HepG2 (cell line): ENCODE measurements around the gene FSD2. TPM values are rescaled to one million over a fixed set of nuclear protein-coding genes. Genes with fewer than 3 reads are reported as not detected.

Experiments
- ATAC-seq: fragments of 200-7000 bp; cut with Tn5 transposase; 3 replicates; pipeline ENCODE4 v1.9.1; 2020; ENCODE audit warnings: mild to moderate bottlenecking, moderate library complexity
- BruUV-seq: library from RNA; stranded (reverse); fragments of 400-500 nt; replicated peaks from 2 replicates; lab custom pipeline; 2021; lab: Mats Ljungman, UMichigan
- CTCF ChIA-PET: fragments of 300-600 bp; formaldehyde crosslinking; extraction: SDS; loops from one replicate; lab custom pipeline; 2021; ENCODE audit warnings: low total read pairs, inconsistent platforms, low intra/inter-chr PET ratio; lab: Yijun Ruan, JAX
- POLR2A ChIA-PET: fragments of 350-600 bp; sonication (Branson Sonifier 250); formaldehyde crosslinking; loops from one replicate; lab custom pipeline; 2020; ENCODE audit warnings: antibody characterized with exemption, inconsistent platforms; lab: Yijun Ruan, JAX
- DNase-seq: peaks from one replicate; pipeline ENCODE4 v3.0.0-alpha.2; 2015; ENCODE audit warnings: low spot score
- FAIRE-seq: peaks from 3 replicates; lab custom pipeline; 2011; peaks lifted over from hg19 to GRCh38; lab: Jason Lieb, UNC
- H2AFZ ChIP-seq: one replicate; pipeline ENCODE4 v1.6.1; 2011; ENCODE audit warnings: low read length, inconsistent platforms
- H3K27ac ChIP-seq: fragments of 300-600 bp; 3 replicates; pipeline ENCODE4 v1.8.0; 2011; ENCODE audit warnings: mixed run types, mild to moderate bottlenecking, mixed read lengths, low read length, inconsistent platforms; ENCODE audit not compliant: insufficient read depth; ENCODE audit errors: extremely low read length
- H3K27me3 ChIP-seq, 2 experiments: fragments of 200-600 bp in 1 of 2; 2 replicates in 1 of 2; 3 replicates in 1 of 2; pipeline versions ENCODE4 v1.6.0 to v1.8.0; 2011; ENCODE audit warnings: low read length in 2 of 2, mild to moderate bottlenecking in 2 of 2, moderate library complexity in 2 of 2, inconsistent platforms in 1 of 2; ENCODE audit not compliant: insufficient read depth in 2 of 2, control insufficient read depth in 1 of 2
- H3K36me3 ChIP-seq, 2 experiments: fragments of 200-600 bp in 1 of 2; replicated peaks in 1 of 2; 2 replicates in 1 of 2; 3 replicates in 1 of 2; pipeline versions ENCODE4 v1.5.1 to v1.8.0; 2011; ENCODE audit warnings: low read length in 2 of 2, inconsistent platforms in 1 of 2; ENCODE audit not compliant: insufficient read depth in 2 of 2, control insufficient read depth in 1 of 2
- H3K4me1 ChIP-seq: 2 replicates; pipeline ENCODE4 v1.5.1; 2012; ENCODE audit warnings: low read length, inconsistent platforms; ENCODE audit not compliant: insufficient read depth
- H3K4me2 ChIP-seq: 2 replicates; pipeline ENCODE4 v1.6.0; 2011; ENCODE audit warnings: low read depth, low read length, inconsistent platforms
- H3K4me3 ChIP-seq, 3 experiments: fragments of 200-600 bp in 1 of 3; sonication (generic), shearing (Covaris generic) in 1 of 3; replicated peaks in 1 of 3; 2 replicates each; pipeline ENCODE4 v1.5.1; 2011 to 2016; ENCODE audit warnings: low read length in 3 of 3, inconsistent platforms in 2 of 3, low read depth in 2 of 3, mild to moderate bottlenecking in 2 of 3, control low read depth in 1 of 3, mixed read lengths in 1 of 3; ENCODE audit not compliant: insufficient read depth in 1 of 3
- H3K79me2 ChIP-seq: one replicate; pipeline ENCODE4 v1.6.1; 2011; ENCODE audit warnings: low read length, inconsistent platforms; ENCODE audit not compliant: insufficient read depth
- H3K9ac ChIP-seq: 2 replicates; pipeline ENCODE4 v1.6.0; 2011; ENCODE audit warnings: mild to moderate bottlenecking, low read depth, low read length, inconsistent platforms; ENCODE audit not compliant: insufficient read depth
- H3K9me3 ChIP-seq: 2 replicates; pipeline ENCODE4 v1.5.1; 2012; ENCODE audit warnings: mild to moderate bottlenecking, low read length
- H4K20me1 ChIP-seq: 2 replicates; pipeline ENCODE4 v1.6.0; 2011; ENCODE audit warnings: inconsistent platforms, mild to moderate bottlenecking, low read length, moderate library complexity; ENCODE audit not compliant: insufficient read depth
- BRD4 ChIP-seq: sonication (generic); formaldehyde crosslinking; IDR thresholded peaks from 2 replicates; pipeline ENCODE4 v1.4.0; 2020; ENCODE audit warnings: missing genetic modification reagents
- EP300 ChIP-seq, 3 experiments: sonication (generic) in 1 of 3; formaldehyde crosslinking in 1 of 3; IDR thresholded peaks; 2 replicates each; pipeline versions ENCODE4 v1.5.1 to v1.6.1; 2011 to 2020; ENCODE audit warnings: low read depth in 2 of 3, low read length in 2 of 3, borderline replicate concordance in 1 of 3, improper control_type of control experiment in 1 of 3, mild to moderate bottlenecking in 1 of 3, missing genetic modification reagents in 1 of 3, moderate library complexity in 1 of 3
- EZH2 ChIP-seq: conservative IDR thresholded peaks from 2 replicates; pipeline ENCODE4 v1.6.1; 2012; ENCODE audit warnings: mild to moderate bottlenecking, low read depth, low read length, moderate library complexity
- GZF1 ChIP-seq: sonication (generic); formaldehyde crosslinking; IDR thresholded peaks from 2 replicates; pipeline ENCODE4 v1.5.1; 2020; ENCODE audit warnings: mild to moderate bottlenecking, missing genetic modification reagents
- HNF4G ChIP-seq, 2 experiments: sonication (generic) in 1 of 2; formaldehyde crosslinking in 1 of 2; IDR thresholded peaks; 2 replicates each; pipeline versions ENCODE4 v1.4.0 to v1.6.1; 2011 to 2020; ENCODE audit warnings: borderline replicate concordance in 2 of 2, low read depth in 2 of 2, mild to moderate bottlenecking in 2 of 2, low read length in 1 of 2, missing genetic modification reagents in 1 of 2, moderate library complexity in 1 of 2
- KDM3A ChIP-seq: IDR thresholded peaks from 2 replicates; pipeline ENCODE4 v1.6.1; 2018; ENCODE audit warnings: low read depth, missing compliant biosample characterization
- NAIF1 ChIP-seq: sonication (generic); formaldehyde crosslinking; IDR thresholded peaks from 2 replicates; pipeline ENCODE4 v1.5.0; 2020; ENCODE audit warnings: mild to moderate bottlenecking, missing genetic modification reagents, borderline replicate concordance
- NR2C2 ChIP-seq: sonication (generic); formaldehyde crosslinking; IDR thresholded peaks from 2 replicates; pipeline ENCODE4 v1.4.0; 2020; ENCODE audit warnings: missing genetic modification reagents, mild to moderate bottlenecking, moderate library complexity, borderline replicate concordance
- SIX1 ChIP-seq: sonication (generic); formaldehyde crosslinking; IDR thresholded peaks from 2 replicates; pipeline ENCODE4 v1.4.0; 2020; ENCODE audit warnings: missing genetic modification reagents, borderline replicate concordance
- ZBTB20 ChIP-seq: sonication (generic); formaldehyde crosslinking; IDR thresholded peaks from 2 replicates; pipeline ENCODE4 v1.8.1; 2023; ENCODE audit warnings: missing genetic modification reagents, low read depth, mild to moderate bottlenecking, borderline replicate concordance
- ZMYM2 ChIP-seq: sonication (generic); formaldehyde crosslinking; IDR thresholded peaks from 2 replicates; pipeline ENCODE4 v1.8.0; 2022; ENCODE audit warnings: mild to moderate bottlenecking, missing genetic modification reagents
- ZNF20 ChIP-seq: sonication (generic); formaldehyde crosslinking; IDR thresholded peaks from 2 replicates; pipeline ENCODE4 v1.4.0; 2020; ENCODE audit warnings: mild to moderate bottlenecking, moderate library complexity, missing genetic modification reagents
- ZNF230 ChIP-seq: sonication (generic); formaldehyde crosslinking; IDR thresholded peaks from 2 replicates; pipeline ENCODE4 v1.4.0; 2020; ENCODE audit warnings: mild to moderate bottlenecking, missing genetic modification reagents
- ZNF616 ChIP-seq: sonication (generic); formaldehyde crosslinking; IDR thresholded peaks from 2 replicates; pipeline ENCODE4 v1.5.0; 2020; ENCODE audit warnings: low read depth, mild to moderate bottlenecking, missing genetic modification reagents
- ZNF678 ChIP-seq: sonication (generic); formaldehyde crosslinking; IDR thresholded peaks from 2 replicates; pipeline ENCODE4 v1.4.0; 2020; ENCODE audit warnings: mild to moderate bottlenecking, missing genetic modification reagents
- ZNF777 ChIP-seq: sonication (generic); formaldehyde crosslinking; IDR thresholded peaks from 2 replicates; pipeline ENCODE4 v1.4.0; 2020; ENCODE audit warnings: missing genetic modification reagents
- ZNF788 ChIP-seq: sonication (generic); formaldehyde crosslinking; IDR thresholded peaks from 2 replicates; pipeline ENCODE4 v1.5.0; 2020; ENCODE audit warnings: mild to moderate bottlenecking, missing genetic modification reagents, borderline replicate concordance
- ZSCAN21 ChIP-seq: sonication (generic); formaldehyde crosslinking; IDR thresholded peaks from 2 replicates; pipeline ENCODE4 v1.8.0; 2022; ENCODE audit warnings: mild to moderate bottlenecking, missing genetic modification reagents, moderate library complexity, borderline replicate concordance
- WGBS: methylation state at CpG from one replicate; pipeline ENCODE4 v1.1.6; 2017; ENCODE audit warnings: low lambda C conversion rate; 5-methylcytosine and 5-hydroxymethylcytosine counted together
- in situ Hi-C: cut with HindIII; loops from 2 replicates; pipeline ENCODE4 v1.10.0; 2017; ENCODE audit warnings: low pct_unique_long_range_greater_than_20kb; ENCODE audit not compliant: extremely low pct_ligation_motif_present
- intact Hi-C: fragments of 100-400 bp; cut with micrococcal nuclease; formaldehyde crosslinking; loops from one replicate; pipeline ENCODE4 v1.10.0; 2022; ENCODE audit not compliant: unreplicated experiment
- polyA plus RNA-seq, 8 experiments: library from polyadenylated mRNA; depleted of rRNA in 3 of 8; stranded (reverse) in 7 of 8; unstranded in 1 of 8; fragments of >200 nt; fragmentation: Illumina TruSeq in 4 of 8; extraction: Trizol in 4 of 8; gene quantifications; 2 replicates each; pipeline versions ENCODE4 v1.2.1 to v1.2.3, GENCODE V29; 2011 to 2016; ENCODE audit warnings: low read depth in 4 of 8, missing spikeins in 1 of 8, mixed read lengths in 1 of 8; ENCODE audit not compliant: insufficient read depth in 1 of 8
- total RNA-seq, 5 experiments: library from RNA; depleted of rRNA; stranded (reverse); fragments of >200 nt; fragmentation: Illumina TruSeq; extraction: Trizol; gene quantifications; 2 replicates each; pipeline ENCODE4 v1.2.3, GENCODE V29; 2016; ENCODE audit warnings: low read depth in 1 of 5
- TF ChIP-seq, protein P1 (sequence below): sonication (generic); formaldehyde crosslinking; IDR thresholded peaks from 2 replicates; pipeline ENCODE4 v1.4.0; 2020; ENCODE audit warnings: mild to moderate bottlenecking, missing genetic modification reagents

Gene FSD2
- total and polyA plus RNA-seq, 2 of the 13 experiments (the other 11 are each of a cell fraction or from before 2014, with no cell fraction given): not detected

DNA sequence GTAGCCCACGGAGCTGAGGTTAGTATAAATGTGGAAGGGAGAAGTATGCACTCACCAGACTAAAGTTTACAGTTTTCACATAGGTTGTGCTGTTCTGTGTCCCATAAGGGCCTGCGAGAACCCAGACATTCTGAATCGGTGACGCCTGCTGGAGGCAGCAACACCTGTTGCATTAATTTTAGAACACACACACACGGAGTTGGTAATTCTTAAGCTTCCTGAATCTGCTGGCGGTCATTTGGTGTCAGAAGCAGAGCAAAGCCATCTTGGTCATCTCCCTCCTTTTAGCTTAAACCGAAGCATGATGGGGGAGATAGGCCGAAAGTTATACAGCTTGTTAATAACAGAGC lies 55.1 kb downstream of the FSD2 start (continued):
- TF ChIP-seq KDM3A (CRISPR knock-in tag): no peak
- TF ChIP-seq, protein P1, sequence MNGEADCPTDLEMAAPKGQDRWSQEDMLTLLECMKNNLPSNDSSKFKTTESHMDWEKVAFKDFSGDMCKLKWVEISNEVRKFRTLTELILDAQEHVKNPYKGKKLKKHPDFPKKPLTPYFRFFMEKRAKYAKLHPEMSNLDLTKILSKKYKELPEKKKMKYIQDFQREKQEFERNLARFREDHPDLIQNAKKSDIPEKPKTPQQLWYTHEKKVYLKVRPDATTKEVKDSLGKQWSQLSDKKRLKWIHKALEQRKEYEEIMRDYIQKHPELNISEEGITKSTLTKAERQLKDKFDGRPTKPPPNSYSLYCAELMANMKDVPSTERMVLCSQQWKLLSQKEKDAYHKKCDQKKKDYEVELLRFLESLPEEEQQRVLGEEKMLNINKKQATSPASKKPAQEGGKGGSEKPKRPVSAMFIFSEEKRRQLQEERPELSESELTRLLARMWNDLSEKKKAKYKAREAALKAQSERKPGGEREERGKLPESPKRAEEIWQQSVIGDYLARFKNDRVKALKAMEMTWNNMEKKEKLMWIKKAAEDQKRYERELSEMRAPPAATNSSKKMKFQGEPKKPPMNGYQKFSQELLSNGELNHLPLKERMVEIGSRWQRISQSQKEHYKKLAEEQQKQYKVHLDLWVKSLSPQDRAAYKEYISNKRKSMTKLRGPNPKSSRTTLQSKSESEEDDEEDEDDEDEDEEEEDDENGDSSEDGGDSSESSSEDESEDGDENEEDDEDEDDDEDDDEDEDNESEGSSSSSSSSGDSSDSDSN: no peak
- no peak for TF ChIP-seq GZF1 (CRISPR knock-in tag)

DNA sequence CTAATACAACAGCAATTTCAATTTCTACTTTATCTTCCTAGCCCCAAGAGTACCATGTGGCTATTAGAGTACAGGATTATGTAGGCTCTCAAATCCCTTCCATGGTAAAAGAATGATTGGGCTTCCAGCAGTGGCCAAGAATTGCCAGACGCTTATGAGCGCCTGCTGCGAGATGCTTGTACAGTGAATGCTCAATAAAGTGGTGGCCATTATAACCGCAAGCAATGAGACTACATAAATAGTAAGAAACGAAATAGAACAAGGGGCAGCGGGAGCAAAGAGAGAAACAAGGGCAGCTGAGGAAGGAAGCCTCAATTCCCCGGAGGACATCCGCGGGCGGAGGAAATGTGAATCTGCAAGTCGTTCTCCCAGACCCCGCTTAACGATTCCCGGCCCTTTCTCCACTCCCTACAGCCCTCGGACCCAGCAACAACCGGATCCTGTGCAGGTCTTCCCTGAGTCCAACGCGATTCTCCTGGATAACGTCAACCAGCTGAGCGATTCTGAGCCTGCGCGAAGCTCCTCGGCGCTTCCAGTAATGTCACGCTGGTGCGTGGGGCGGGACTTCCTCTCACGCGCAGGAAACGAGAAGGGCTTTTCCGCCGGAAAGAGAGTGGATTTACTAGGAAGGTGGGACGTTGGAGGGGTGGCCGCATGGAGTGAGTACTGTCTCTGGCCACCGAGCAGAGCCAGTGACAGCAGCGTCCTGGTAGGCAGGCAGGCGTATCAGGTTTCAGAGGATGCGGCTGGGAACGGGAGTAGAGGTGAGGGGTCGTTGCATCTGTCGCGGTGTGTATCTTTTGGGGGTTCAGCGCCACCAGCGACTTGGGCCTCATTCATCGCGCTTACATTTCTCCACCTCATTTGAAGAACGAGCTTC lies 55.7 kb downstream of the FSD2 start:
- ChIA-PET CTCF (no interaction called here), POLR2A (interaction anchor here (0.6 to 3.3 kb wide), 32 partner anchors 10 to 317 kb away, joined by 3 to 26 read pairs (median 4); partner anchors contain the start of genes BTBD1, C15orf40, FSD2 and RAMAC)
- DNase-seq (peak; percentile 95), ATAC-seq (peak; percentile 99), FAIRE-seq (peak; percentile 92)
- Histone ChIP-seq H3K27me3 (peaks cover 0 to 3% of the 10 kb centered on the region in 2 experiments; a peak in 1 of 5 replicates), H3K36me3 (peaks cover 3 to 23% of the 10 kb centered on the region in 2 experiments), H3K4me3 (peak overlapping the region; percentile 80 to 87 (median 84)), H3K4me1 (peaks cover 38% of the 10 kb centered on the region), H3K9me3 (no peaks in the 10 kb centered on the region), H3K27ac (peak overlapping the region; percentile 89), H2AFZ (peak overlapping the region; percentile 12), H3K9ac (peak overlapping the region; percentile 94), H3K79me2 (peaks cover 38% of the 10 kb centered on the region), H3K4me2 (peak overlapping the region; percentile 77), H4K20me1 (no peaks in the 10 kb centered on the region)
- BruUV-seq: TSS peak; percentile 99
- in situ Hi-C loops: no loop called here
- intact Hi-C loops: loop anchor here (1.0 to 5.0 kb wide), 3 partner anchors 59 to 262 kb away; partner anchors contain the start of genes C15orf40, RPS17 and WHAMM
- 1% methylated on average over 25 of the region's 47 CpGs for WGBS
- no peak for TF ChIP-seq HNF4G (IDR thresholded peaks at IDR 0.05; ENCODE audit: borderline replicate concordance, low read depth, low read length)
- TF ChIP-seq HNF4G (CRISPR knock-in tag; IDR thresholded peaks at IDR 0.05; ENCODE audit: borderline replicate concordance, low read depth): no peak; the same call in 1 of the 2 replicates
- no peak for TF ChIP-seq EZH2
- no peak for TF ChIP-seq NAIF1 (CRISPR knock-in tag)
- TF ChIP-seq SIX1 (CRISPR knock-in tag): peak; percentile 95
- TF ChIP-seq EP300 (IDR thresholded peaks at IDR 0.05; ENCODE audit: low read depth in 2 of 2, low read length in 2 of 2): 0 out of 4 replicates have a peak, but pooled peaks of 1 of the 2 experiments have one; percentile 2
- no peak for TF ChIP-seq EP300 (CRISPR knock-in tag; IDR thresholded peaks at IDR 0.05; ENCODE audit: borderline replicate concordance)
- peak; percentile 81 for TF ChIP-seq NR2C2
- TF ChIP-seq ZNF20: no peak
- TF ChIP-seq ZNF788: peak; percentile 80; the same call in 1 of the 2 replicates
- TF ChIP-seq ZNF777 (CRISPR knock-in tag): peak; percentile 33; the same call in 1 of the 2 replicates
- peak; percentile 79; the same call in 1 of the 2 replicates for TF ChIP-seq BRD4
- TF ChIP-seq ZNF616 (CRISPR knock-in tag): no peak
- peak; percentile 95 for TF ChIP-seq ZBTB20
- no peak for TF ChIP-seq ZMYM2
- TF ChIP-seq ZNF678 (CRISPR knock-in tag): 0 out of 2 replicates have a peak, but pooled peaks have one; percentile 42
- peak; percentile 69; the same call in 1 of the 2 replicates for TF ChIP-seq ZNF230 (CRISPR knock-in tag)
- no peak for TF ChIP-seq ZSCAN21 (CRISPR knock-in tag)
